ENCODE results near the gene SPAG6. TPM values are rescaled to one million over a fixed set of nuclear protein-coding genes. Genes with fewer than 3 reads are reported as not detected.

SPAG6 gene
- polyA plus RNA-seq, 1 experiment, result not detected

- TF ChIP-seq CTCF (IDR thresholded peaks at IDR 0.05; ENCODE audit: insufficient read depth, low read depth, low read length), result no peak
- ChIA-PET CTCF (interaction anchor here (0.8 to 0.9 kb wide), 2 partner anchors 9 to 560 kb away, joined by 3 to 4 read pairs; no protein-coding TSS in a partner anchor), POLR2A (no interaction called here)
- DNase-seq (ENCODE audit: low read depth), result no peak
- Histone ChIP-seq H3K36me3 (ENCODE audit: control insufficient read depth, insufficient read depth, low read length) (no peaks in the 10 kb centered on the region), H3K4me3 (ENCODE audit: low read depth, low read length) (no peak overlapping the region), H3K27me3 (ENCODE audit: control insufficient read depth, insufficient read depth, low read length) (no peaks in the 10 kb centered on the region)
Measured at GRCh38 chr10:22429981-22430421, 84.7 kb downstream of the SPAG6 start.

GRCh38 chr10:22433875-22434274 lies 88.6 kb downstream of the SPAG6 start:
- H3K36me3 ChIP-seq (ENCODE audit: control insufficient read depth, insufficient read depth, low read length), result no peaks in the 10 kb centered on the region
- ChIA-PET POLR2A (no interaction called here), CTCF (interaction anchor here (0.6 kb wide), 1 partner anchor 768 kb away, joined by 3 read pairs; no protein-coding TSS in a partner anchor)
- DNase-seq (ENCODE audit: low read depth), result peak; percentile 92
- no peak overlapping the region for H3K4me3 ChIP-seq (ENCODE audit: low read depth, low read length)
- no peak for TF ChIP-seq CTCF (IDR thresholded peaks at IDR 0.05; ENCODE audit: insufficient read depth, low read depth, low read length)
- H3K27me3 ChIP-seq (ENCODE audit: control insufficient read depth, insufficient read depth, low read length), result no peaks in the 10 kb centered on the region

GRCh38 chr10:22434521-22434920 lies 89.2 kb downstream of the SPAG6 start:
- CTCF ChIA-PET, result interaction anchor here (0.6 kb wide), 1 partner anchor 769 kb away, joined by 3 read pairs; no protein-coding TSS in a partner anchor
- no peak for DNase-seq (ENCODE audit: low read depth)

GRCh38 chr10:22435650-22436049 lies 90.4 kb downstream of the SPAG6 start:
- TF ChIP-seq CTCF (IDR thresholded peaks at IDR 0.05; ENCODE audit: insufficient read depth, low read depth, low read length), result no peak
- Histone ChIP-seq H3K36me3 (ENCODE audit: control insufficient read depth, insufficient read depth, low read length) (no peaks in the 10 kb centered on the region), H3K4me3 (ENCODE audit: low read depth, low read length) (no peak overlapping the region), H3K27me3 (ENCODE audit: control insufficient read depth, insufficient read depth, low read length) (no peaks in the 10 kb centered on the region)
- ChIA-PET CTCF (interaction anchor here (0.6 kb wide), 1 partner anchor 1066 kb away, joined by 3 read pairs; no protein-coding TSS in a partner anchor), POLR2A (no interaction called here)
- DNase-seq (ENCODE audit: low read depth), result no peak

More at GRCh38 chr10:22434521-22434920, 89.2 kb downstream of the SPAG6 start:
- H3K27me3 ChIP-seq (ENCODE audit: control insufficient read depth, insufficient read depth, low read length), result no peaks in the 10 kb centered on the region
- no peak for TF ChIP-seq CTCF (IDR thresholded peaks at IDR 0.05; ENCODE audit: insufficient read depth, low read depth, low read length)
- H3K36me3 ChIP-seq (ENCODE audit: control insufficient read depth, insufficient read depth, low read length), result no peaks in the 10 kb centered on the region
- no peak overlapping the region for H3K4me3 ChIP-seq (ENCODE audit: low read depth, low read length)
- POLR2A ChIA-PET, result no interaction called here

- H3K36me3 ChIP-seq (ENCODE audit: control insufficient read depth, insufficient read depth, low read length), result no peaks in the 10 kb centered on the region
- no peak for DNase-seq (ENCODE audit: low read depth)
- no peak for TF ChIP-seq CTCF (IDR thresholded peaks at IDR 0.05; ENCODE audit: insufficient read depth, low read depth, low read length)
- POLR2A ChIA-PET, result interaction anchor here (0.6 kb wide), 1 partner anchor 96 kb away, joined by 6 read pairs; no protein-coding TSS in a partner anchor
- H3K4me3 ChIP-seq (ENCODE audit: low read depth, low read length), result peak overlapping the region; percentile 53
- CTCF ChIA-PET, result interaction anchor here (0.6 kb wide), 1 partner anchor 1067 kb away, joined by 3 read pairs; no protein-coding TSS in a partner anchor
- no peaks in the 10 kb centered on the region for H3K27me3 ChIP-seq (ENCODE audit: control insufficient read depth, insufficient read depth, low read length)
Measured at GRCh38 chr10:22436526-22436892, 91.2 kb downstream of the SPAG6 start.

Measured in BJ (cell line).